GM12872 (cell line): ENCODE data around the gene HDHD2.

Experiments used
- TF ChIP-seq, protein P1 (sequence below): IDR thresholded peaks from 3 replicates; pipeline ENCODE4 v1.5.1; 2011; ENCODE audit warnings: low read depth, mild to moderate bottlenecking, low read length, moderate library complexity; ENCODE audit not compliant: insufficient read depth

The HDHD2 gene

DNA sequence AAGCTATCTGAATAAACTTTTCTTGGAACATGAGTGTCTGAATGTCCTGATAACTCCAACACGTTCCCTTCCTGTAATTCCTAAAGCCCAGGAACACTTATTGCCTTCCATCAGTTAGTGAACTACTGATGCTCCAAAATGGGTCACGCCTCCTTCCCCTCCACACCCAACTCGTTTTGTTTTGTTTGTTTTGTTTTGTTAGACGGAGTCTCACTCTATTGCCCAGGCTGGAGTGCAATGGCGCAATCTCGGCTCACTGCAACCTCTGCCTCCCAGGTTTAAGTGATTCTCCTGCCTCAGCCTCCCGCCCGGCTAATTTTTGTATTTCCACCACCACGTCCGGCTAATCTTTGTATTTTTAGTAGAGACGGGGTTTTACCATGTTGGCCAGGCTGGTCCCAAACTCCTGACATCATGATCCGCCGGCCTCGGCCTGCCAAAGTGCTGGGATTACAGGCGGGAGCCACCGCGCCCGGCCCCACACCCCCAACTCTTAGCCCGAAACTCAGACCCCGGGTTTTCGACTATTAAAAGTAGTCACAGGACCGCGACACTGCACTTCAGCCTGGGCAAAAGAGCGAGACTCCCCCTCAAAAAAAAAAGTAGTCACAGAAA lies 25.1 kb upstream of the HDHD2 start:
- TF ChIP-seq, protein P1, sequence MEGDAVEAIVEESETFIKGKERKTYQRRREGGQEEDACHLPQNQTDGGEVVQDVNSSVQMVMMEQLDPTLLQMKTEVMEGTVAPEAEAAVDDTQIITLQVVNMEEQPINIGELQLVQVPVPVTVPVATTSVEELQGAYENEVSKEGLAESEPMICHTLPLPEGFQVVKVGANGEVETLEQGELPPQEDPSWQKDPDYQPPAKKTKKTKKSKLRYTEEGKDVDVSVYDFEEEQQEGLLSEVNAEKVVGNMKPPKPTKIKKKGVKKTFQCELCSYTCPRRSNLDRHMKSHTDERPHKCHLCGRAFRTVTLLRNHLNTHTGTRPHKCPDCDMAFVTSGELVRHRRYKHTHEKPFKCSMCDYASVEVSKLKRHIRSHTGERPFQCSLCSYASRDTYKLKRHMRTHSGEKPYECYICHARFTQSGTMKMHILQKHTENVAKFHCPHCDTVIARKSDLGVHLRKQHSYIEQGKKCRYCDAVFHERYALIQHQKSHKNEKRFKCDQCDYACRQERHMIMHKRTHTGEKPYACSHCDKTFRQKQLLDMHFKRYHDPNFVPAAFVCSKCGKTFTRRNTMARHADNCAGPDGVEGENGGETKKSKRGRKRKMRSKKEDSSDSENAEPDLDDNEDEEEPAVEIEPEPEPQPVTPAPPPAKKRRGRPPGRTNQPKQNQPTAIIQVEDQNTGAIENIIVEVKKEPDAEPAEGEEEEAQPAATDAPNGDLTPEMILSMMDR: no peak

DNA sequence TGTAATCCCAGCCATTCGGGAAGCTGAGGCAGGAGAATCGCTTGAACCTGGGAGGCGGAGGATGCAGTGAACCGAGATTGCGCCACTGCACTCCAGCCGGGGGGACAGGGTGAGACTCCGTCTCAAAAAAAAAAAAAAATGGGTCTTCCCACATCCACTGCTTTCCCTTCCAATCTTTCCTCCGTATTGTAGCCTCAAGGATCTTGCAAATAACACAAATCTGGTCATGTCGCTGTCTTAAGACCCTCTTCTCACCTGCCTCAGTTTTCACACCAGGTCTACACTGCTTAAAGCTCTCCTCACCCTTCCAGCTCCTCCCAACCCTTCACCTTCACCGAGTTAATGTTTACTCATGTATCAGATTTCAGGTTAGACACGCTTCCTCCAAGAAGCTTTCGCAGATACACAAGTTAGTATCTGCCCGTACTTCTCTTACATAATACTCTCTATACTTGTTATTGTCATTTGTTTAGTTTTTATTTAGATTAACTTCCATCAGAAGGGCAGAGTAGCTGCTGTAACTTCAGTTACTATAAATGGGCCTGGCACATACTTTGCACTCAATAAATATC lies 24.3 kb upstream of the HDHD2 start:
- TF ChIP-seq, protein P1: no peak

DNA sequence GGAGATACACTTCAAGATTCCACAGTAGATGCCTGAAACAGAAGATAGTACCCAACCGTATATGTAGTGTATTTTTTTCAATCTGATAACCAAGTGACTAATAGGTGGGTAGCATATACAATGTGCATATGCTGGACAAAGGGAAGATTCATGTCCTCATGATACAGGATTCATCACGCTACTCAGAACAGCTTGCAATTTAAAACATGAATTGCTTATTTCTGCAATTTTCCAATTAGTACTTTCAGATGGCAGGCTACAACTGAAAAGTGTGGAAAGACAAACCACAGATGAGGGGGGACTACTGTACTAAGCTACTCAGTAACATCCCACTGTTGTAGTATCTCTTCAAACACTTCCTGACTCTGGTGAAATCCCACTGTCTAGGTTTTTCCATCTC lies 22.2 kb upstream of the HDHD2 start:
- TF ChIP-seq, protein P1: no peak

DNA sequence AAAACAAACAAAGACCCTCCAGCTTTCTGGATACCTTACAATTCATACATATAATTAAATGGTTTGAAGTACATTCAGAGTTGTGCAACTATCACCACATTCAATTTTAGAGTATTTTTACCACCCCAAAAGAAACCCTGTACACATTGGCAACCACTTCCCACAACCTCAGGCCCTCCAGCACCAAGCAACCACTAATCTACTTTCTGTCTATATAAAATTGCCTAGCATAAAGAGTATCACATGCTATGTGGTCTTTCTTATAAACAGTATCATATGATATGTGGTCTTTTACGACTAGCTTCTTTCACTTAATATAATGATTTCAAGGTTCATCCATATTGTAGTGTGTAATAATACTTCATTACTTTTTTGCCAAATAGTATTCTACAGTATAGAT lies 18.6 kb upstream of the HDHD2 start:
- TF ChIP-seq, protein P1: no peak

DNA sequence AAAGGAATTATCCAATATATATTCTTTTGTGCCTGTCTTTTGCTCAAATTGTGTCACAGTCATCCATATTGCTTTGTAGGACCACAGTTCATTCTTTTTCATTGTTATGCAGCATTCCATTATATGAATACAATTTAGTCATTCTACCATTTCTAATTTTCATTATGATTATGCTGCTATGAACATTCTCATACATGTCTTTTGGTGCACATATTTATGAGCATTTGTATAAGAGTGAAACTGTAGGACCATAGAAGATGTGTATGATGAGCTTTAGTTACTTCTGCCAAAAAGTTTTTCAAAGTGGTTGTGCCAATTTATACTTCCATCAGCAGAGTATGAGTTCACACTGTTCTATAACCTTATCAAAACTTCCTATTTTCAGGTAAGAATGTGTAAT lies 18.2 kb upstream of the HDHD2 start:
- TF ChIP-seq, protein P1: no peak

DNA sequence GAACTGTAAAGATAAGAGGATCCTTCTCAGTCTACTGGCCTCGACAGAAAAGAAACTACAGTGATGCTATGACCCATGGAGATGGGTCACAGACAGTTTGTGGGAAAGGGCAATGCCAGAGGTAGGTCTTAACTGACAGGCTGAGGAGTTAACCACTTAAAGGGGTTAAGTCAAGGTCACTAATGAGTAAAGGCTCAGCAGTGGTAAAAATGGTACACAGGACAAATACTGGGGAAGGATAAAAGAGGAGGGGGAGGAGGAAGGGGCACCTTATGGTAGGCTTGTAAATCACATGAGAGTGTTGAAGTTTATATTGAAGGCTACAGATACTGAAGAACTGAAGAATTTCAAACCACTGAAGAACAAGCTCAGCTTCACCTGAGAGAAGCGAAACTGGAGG lies 16.0 kb upstream of the HDHD2 start:
- TF ChIP-seq, protein P1: no peak

DNA sequence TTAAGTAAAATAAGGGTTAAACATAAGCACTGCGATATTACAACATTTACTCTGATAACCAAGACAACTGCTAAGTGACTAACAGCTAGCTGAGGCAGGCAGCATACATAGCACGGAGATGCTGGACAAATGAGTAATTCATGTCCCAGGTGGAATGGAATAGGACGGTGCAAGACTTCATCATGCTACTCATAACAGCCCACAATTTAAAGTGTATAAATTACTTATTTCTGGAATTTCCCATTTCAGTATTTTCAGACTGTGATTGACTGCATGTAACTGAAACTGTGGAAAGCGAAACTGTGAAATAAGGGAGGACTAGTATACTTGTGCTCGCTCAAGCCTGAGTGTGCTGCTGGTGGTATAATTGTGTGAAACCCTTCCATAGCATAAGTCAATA lies 12.9 kb upstream of the HDHD2 start:
- TF ChIP-seq, protein P1: no peak
